GM19025 (cell line): ENCODE data around the gene PTPRF.
"Not testable (repeated sequence)": the region's sequence is repeated elsewhere in the genome, so short reads cannot be mapped to it uniquely, and the experiment has no call there.

ENCODE experiments used
- ATAC-seq: cut with Tn5 transposase; IDR thresholded peaks from one replicate; pipeline ENCODE4 v1.9.1; 2021; ENCODE audit warnings: mild to moderate bottlenecking, low read depth, moderate library complexity; ENCODE audit not compliant: unreplicated experiment

PTPRF gene

DNA sequence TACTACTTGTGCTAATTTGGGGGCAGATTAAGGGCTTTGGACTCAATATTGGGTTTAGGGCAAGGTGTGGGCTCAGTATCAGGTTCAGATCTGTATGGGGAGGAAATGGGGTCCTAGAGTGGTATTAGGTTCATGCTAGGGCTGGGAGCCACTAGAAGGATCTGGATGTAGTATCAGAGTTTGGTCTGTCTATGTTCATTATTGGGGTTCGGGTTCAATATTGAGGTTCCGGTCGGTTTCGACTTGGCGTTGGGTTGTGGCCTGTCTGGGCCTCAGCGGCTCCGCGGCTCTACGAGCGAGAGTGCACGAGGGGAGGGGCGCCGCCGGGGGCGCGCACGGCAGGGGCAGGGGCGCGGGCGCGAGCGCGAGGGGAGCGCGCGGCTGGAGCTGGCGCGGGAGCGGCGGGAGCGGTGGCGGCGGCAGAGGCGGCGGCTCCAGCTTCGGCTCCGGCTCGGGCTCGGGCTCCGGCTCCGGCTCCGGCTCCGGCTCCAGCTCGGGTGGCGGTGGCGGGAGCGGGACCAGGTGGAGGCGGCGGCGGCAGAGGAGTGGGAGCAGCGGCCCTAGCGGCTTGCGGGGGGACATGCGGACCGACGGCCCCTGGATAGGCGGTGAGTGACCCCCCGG, at the start of gene PTPRF:
TSS of gene PTPRF (plus strand) at position 401 of the 624 bp plus-strand sequence. CDS start 14,193 bp downstream, outside the sequence.
- no peak for ATAC-seq

DNA sequence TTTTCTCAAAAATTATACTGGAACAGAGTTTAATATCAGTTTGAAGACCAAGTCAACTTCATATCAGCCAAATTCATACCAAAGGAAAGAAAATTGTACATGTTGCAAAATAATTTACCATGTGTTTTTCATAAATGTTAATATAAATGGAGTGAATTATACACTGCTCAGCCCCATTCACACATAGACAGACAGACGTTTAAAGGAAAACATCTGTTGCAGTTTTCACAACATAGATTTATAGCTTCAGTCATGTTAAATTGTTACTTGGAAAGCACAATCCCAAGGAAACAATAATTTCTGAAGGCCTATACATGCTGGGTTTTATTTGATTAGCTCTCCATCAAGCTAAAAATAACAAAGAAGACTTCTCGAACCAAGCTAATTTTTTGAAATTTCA, 49.2 kb upstream of the PTPRF start:
- no peak for ATAC-seq

DNA sequence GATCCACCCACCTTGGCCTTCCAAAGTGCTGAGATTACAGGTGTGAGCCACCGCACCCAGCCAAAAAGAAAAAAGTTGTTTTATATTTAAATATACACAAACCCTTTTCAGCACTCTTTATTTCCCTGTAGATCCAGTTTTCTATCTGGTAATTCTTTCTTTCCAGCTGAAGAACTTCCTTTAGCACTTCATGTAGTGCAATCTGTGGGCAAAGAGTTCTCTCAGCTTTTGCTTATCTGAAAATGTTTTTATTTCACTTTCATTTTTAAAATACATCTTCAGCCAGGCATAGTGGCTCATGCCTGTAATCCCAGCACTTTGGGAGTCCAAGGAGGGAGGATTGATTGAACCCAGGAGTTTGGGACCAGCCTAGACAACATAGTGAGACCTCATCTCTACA, 48.5 kb upstream of the PTPRF start:
- no peak for ATAC-seq

DNA sequence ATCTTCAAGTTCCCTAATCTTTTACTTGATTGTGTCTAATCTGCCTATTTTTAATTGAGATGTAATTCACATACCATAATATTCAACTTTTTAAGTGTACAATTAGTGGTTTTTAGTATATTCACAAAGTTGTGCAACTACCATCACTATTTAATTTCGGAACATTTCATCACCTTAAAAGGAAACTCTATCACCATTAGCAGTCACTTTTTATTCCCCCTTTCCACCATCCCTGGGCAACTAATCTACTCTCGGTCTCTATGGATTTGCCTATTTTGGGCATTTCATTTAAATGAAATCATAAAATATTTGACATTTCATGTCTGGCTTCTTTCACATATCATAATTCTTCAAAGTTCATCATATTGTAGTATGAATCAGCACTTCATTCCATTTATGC, 46.3 kb upstream of the PTPRF start:
- no peak for ATAC-seq

DNA sequence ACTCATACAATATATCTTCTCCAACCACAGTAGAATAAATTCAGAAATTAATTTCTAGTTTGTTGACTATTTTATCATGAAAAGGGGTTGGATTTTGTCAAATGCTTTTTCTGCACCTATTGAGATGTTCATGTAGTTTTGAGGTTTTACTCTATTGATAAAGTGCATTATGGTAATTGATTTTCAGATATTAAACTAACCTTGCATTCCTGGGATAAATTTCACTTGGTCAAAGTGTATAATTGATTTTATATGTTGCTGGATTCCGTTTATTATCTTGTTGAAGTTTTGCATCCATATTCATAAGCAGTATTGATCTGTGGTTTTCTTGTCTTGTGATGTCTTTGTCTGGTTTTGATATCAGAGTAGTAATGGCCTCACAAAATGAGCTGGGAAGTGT, 42.5 kb upstream of the PTPRF start:
- ATAC-seq, result no peak

DNA sequence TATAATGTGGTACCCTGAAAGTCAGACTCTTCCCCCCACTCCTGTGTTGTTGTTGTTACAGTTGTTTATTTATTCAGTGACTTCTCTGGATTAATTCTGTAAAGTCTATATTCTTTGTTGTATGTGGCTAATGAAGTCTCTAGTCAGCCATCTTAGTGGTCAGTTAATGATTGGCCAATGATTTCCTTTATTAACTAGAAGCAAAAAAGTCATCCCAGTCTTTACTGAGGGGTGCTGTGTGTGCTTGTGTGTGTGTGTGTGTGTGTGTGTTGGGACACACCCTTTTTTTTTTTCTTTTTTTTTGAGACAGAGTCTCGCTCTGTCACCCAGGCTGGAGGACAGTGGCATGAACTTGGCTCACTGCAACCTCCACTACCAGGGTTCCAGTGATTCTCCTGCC, 39.6 kb upstream of the PTPRF start:
- no peak for ATAC-seq

DNA sequence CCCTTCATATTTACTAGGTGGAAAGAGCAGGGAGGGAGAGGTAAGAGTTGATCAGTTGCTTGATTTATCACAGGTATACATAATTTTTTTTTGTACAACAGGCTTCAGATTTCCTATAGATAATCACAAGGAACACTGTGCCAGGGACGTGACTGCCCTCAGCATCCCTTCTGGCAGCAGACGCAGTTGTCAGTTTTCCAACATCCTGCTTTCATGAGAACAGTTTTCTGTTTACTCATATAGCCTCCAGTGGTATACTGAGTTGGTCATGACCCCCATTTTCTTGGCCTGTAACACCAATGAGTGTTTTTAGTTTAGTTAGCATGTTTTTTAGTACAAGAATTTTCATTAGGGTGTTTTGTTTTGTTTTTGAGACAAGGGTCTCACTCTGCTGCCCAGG, 37.9 kb upstream of the PTPRF start:
- ATAC-seq, result no peak

DNA sequence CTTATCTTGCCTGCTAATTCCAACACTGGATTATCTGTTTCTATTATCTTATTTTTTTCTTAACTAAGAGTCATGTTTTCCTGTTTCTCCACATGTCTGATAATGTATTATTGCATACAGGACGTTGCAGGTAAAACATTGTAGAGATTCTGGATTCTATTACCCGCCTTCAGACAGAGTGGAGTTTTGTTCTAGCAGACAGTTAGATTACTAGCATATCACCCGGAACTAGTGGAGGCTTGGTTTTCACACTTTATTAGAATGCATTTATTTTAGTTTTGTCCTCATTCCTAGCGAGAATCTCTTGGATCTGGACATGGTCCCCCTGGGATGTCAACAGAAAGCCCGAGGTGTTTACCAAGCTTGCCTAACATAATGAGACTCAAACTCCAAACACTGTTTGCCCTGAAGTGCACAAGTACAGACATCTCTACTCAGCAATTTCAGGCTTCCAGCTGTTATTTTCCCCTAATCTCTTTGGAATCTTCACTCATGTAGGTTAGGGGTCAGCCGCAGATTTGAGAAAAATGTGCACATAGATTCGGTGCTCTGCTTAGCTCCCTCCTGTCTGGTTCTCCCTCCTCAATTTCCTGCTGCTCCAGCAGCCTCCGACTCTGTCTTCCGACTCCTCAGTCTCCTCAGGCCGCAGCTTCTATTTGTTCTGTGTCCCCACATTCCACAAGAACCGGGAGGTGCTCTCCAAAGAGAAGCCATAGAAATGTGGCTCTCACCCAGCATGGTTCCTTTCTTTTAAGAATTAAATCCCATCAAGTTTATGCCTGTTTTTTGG, 36.8 kb upstream of the PTPRF start:
- ATAC-seq, result no peak

DNA sequence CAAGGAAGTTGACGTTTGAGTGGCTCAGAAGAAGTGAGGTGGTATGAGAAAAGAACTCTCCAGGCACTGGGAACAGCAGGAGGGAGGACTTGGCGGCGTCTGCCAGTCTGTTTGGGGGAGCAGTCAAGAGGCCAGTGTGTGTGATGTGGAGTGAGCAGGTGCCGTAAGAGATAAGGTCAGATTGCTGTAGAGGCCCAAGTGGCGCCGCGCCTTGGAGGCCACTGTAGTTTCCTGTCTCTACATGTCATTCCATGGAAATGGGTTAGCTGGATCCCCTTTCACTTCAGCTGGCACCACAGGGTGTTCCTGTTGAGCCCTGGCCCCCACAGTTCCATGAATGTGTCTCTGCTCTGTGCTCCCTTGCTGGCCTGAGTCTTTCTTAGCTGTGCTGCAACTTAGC, 35.5 kb upstream of the PTPRF start:
- no peak for ATAC-seq

DNA sequence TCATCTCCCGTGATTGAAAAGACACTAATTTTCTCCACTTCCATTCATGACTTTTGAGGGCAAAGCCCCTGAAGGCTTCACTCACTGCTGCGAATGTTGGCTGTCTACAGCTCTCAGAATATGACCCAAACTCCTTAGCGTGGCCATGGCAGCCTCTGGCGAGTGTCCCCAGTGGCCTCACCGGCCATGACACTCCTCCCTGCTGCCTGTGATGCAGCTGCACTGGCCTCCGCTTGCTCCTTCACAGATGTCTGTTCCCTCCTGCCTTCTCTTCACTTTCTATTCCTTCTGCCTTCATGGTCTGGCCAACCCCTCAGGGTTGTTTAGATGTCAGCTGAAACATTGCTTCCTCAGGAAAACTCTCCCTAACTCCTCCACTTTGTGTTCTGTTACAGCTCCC, 30.8 kb upstream of the PTPRF start:
- ATAC-seq, result no peak

DNA sequence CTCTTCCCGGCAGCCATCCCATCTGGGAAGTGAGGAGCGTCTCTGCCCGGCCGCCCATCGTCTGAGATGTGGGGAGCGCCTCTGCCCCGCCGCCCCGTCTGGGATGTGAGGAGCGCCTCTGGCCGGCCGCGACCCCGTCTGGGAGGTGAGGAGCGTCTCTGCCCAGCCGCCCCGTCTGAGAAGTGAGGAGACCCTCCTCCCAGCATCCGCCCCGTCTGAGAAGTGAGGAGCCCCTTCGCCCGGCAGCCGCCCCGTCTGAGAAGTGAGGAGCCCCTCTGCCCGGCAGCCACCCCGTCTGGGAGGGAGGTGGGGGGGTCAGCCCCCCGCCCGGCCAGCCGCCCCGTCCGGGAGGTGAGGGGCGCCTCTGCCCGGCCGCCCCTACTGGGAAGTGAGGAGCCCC, 28.9 kb upstream of the PTPRF start:
- ATAC-seq, result not testable (repeated sequence)

DNA sequence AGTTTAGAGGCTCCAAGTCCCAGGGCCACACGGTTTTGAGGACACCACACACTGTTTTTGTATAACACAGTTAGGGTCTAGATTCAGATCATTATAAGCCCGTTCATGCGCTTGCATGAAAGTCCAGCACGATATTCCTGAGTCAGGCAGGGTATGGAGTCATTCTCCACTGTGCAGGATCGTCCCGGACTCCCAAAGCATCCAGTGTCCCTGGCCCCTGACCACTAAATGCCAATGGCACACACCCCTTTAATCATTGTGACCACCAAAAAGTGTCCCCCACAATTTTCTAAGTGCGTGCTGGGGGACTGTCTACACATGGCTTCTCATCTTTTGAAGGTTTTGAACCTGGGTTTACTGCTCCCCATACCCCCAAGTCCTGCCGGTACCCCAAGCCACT, 27.1 kb upstream of the PTPRF start:
- no peak for ATAC-seq

DNA sequence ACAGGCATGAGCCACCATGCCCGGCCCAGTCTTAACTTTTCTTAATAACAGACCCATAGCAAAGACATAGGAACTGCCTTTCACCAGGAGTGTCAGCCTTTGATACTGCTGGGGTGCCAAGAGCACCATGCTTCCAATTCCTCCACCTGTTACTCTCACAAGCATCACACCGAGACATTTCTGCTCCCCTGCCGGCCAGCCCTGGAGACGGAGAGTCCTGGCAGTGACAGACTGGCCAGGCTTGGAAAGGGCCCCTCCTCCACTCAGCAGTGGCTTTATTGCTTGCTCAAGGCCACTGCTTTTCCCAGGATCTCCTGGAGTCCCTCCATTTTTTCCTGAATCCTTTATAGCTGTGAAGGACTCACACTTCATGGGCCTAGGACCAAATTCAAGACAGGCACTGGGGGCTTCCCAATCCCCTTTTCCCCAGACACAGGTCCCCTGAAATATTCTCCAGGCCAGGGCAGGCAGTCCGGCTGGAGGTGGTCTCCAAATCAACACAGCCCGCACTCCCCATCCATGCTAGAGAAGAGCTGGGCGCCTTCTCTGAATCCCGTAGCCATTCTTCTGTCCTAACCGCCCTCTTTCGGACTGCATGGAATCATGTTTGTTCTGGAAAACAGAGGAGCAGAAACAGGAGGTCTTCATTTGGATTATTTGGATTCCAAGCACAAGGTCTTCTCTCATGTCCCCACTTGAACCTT, 25.5 kb upstream of the PTPRF start:
- no peak for ATAC-seq

DNA sequence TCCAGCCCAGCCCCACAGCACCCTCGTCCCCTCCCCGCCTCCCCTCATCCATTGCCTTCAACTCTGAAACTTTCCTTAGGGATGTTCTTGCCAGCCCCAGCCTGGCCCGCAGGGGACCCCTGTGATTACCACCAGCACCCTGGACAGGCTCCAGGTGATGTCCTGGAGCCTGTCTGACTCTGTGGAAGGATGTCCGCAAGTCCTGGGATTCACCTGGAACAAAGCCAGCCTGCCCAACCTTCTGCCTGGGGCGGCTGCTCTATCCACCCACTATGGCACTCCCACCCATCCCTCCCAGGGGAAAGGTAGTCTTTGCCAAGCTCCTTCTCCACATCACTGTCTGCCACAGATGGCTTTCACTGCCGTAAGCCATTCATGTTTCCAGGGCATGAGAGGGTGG, 24.4 kb upstream of the PTPRF start:
- no peak for ATAC-seq

DNA sequence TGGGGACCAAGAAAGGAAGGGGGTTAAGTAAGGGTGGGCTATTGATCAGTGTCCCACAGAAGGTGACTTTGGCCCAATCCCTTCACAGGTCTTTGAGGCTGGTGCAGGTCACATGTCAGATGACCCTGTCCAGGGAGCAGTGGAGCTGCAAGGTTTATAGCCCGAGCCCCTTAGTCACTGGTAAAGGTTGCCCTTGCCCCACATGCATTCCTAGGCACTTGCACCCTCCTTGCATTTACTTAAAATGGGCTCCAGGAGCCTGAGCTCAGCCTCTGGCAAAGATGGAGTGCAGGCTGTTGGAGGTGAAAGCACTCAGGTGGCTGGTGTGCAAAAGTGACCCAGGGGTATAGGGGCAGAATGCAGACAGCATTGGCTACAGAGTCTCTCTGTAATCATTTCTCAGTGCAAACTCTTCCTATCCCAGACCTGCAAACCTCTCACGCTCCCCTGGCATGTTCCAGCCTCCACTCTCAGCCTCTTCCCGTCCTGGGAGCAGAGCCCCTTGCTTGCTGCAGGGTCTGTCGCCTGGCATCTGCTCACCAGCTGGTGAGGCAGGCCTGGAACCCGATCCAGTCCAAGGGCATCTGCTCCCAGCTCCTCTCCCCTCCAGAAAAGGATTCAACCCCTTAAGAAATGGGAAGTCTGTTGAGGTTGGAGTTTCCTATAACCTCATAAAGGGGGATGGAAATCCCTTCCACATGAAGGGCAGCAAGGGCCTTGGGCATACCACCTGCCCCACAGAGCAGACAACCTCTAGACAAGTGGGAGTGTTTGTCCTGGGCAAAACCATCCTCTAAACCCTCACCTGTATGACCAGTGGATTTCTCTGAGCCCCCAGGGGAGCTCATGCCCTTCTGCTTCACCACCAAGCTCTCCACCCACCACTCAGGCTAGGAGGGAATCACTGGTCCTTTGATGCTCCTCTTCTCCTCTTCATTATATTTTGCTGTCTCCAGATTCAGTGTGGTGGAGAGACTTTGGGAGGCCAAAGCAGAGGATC, 23.1 kb upstream of the PTPRF start:
- ATAC-seq, result no peak

DNA sequence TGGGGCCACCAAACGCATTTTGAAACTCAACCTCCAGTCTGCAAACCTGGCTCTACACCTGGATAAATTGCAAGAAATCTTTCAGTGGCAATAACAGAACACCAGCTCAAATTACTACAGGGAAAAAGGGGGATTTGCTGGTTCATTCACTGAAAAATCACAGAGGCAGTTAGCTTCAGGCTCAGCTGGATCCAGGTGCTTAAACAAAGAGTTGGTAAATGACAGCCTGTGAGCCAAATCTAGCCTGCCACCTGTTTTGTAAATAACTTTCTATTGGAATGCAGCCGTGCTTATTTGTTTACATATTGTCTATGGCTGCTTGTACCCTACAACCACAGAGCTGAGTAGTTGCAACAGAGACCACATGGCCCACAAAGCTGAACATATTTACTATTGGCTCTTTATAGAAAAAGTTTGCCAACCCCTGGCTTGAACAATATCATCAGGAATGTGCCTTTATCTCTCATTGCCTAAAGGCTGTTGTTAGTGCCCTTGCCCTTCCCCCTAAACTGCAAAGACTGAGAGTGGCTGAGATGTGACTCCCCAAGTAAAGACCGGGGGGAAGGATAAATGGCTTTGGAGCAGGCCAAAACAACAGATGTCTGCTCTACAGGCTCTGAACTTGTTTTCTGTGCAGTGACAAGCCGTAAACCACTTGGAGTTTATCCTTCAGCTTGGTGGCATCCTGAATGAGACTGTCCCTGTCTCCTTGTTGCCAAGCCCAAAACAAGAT, 21.5 kb upstream of the PTPRF start:
- no peak for ATAC-seq

DNA sequence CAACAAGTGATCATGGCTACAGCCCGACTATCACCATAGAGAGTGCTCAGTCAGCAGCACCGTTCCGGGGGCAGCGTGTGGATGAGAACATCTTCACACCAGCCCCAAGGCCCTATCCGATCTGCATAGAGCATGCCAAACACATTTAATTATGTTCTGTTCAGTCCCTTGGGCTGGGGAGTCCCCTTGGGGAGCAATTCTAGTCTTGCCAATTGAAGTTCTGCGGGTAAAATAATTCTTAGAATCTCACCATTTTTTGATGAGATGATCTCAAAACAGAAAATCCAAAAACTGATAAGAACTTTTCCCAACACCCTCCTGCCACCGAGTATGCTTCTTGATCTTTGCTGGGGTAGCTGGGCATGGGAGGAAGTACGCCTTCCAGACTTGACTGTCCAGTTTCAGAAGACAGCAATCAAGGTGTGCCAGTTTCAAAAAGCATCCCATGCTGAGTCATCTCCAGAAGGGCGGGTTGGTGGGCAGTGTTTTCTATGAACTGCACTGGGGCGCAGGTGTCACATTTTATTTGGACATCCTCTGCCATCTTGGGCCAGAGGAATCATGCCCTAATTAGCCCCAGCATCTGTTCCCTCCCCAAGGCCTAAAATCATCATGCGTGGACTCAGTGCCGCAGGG, 20.8 kb upstream of the PTPRF start:
- ATAC-seq, result no peak

DNA sequence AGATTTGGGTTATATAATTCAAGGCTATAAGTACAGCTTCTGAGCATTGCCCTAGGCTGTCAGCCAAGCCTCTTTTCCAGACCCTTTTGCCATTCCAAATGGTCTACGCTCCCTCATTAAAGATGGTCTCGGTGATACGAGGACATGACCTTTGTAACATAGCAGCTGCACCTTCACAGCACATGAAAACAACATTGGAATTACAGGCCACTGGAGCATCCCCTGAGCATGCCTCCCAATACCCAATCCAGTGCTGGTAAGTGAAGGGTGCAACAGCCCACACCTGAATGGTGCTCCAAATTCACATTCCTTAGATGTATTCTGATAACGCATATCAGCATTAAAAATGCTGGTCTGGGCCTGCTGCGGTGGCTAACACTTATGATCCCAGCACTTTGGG, 20.1 kb upstream of the PTPRF start:
- ATAC-seq, result no peak

DNA sequence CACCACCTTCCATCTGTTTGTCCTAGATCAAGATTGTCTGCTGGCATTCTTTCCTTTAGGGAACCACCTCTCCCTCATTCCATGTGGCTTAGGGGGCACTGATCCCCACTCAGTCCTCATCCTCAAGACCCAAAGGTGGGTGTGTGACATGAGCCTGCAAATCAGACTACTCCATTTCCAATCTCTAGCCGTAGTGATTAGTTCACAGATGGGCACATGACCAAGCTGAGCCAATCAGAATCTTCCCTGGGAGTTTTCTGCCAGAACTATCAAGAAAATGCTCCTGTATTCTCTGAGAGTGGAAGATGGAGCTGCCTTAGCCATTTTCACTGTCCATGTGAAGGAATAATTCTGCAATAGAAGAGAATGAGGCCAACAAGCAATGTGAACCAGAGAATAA, 19.3 kb upstream of the PTPRF start:
- no peak for ATAC-seq
